ENCODE data around the gene GABARAP.

The GABARAP gene

DNA sequence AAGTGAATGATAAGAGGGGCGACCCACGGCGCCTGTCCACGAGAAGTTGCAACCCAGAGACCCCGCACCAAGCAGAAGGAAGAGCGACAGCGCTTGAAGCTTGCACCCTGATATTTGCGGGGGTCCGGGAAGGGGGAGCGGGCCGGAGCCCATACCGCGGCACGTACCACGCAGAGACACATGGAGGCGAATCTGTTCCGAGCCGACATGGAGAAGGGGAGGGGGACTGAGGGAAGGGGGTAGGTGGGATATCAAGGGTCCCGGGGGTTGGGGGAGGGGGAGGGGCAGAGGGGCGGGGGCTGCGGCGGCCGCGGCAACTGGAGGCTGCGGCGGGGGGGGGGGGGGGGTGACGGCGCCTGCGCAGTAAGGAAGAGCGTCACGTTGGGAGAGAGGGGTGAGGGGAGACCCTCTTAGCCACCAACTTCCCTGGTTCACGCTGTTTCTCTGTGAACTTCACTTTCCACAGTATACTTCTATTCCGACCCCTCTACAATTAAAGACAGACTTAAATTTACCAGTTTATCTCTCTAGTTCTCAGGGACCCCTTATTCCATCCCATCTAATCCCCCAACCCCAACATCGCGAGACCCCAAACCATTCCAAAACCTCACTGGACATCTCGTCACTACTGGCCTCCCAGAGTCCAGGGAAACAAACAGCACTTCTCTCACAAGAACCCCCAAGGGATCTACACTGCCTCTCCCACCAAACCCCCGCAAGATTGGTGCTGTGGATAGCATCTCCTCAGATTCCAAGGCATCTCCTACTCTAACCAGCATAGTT is 30.6 kb downstream of the GABARAP start:
- TF ChIP-seq, protein P1, sequence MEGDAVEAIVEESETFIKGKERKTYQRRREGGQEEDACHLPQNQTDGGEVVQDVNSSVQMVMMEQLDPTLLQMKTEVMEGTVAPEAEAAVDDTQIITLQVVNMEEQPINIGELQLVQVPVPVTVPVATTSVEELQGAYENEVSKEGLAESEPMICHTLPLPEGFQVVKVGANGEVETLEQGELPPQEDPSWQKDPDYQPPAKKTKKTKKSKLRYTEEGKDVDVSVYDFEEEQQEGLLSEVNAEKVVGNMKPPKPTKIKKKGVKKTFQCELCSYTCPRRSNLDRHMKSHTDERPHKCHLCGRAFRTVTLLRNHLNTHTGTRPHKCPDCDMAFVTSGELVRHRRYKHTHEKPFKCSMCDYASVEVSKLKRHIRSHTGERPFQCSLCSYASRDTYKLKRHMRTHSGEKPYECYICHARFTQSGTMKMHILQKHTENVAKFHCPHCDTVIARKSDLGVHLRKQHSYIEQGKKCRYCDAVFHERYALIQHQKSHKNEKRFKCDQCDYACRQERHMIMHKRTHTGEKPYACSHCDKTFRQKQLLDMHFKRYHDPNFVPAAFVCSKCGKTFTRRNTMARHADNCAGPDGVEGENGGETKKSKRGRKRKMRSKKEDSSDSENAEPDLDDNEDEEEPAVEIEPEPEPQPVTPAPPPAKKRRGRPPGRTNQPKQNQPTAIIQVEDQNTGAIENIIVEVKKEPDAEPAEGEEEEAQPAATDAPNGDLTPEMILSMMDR (IDR thresholded peaks at IDR 0.05; ENCODE audit: insufficient read depth, low read depth, low read length, missing control alignments), result no peak
- H3K4me3 ChIP-seq (ENCODE audit: low read depth, low read length), result no peak overlapping the region
- DNase-seq (ENCODE audit: low read depth), result no peak

DNA sequence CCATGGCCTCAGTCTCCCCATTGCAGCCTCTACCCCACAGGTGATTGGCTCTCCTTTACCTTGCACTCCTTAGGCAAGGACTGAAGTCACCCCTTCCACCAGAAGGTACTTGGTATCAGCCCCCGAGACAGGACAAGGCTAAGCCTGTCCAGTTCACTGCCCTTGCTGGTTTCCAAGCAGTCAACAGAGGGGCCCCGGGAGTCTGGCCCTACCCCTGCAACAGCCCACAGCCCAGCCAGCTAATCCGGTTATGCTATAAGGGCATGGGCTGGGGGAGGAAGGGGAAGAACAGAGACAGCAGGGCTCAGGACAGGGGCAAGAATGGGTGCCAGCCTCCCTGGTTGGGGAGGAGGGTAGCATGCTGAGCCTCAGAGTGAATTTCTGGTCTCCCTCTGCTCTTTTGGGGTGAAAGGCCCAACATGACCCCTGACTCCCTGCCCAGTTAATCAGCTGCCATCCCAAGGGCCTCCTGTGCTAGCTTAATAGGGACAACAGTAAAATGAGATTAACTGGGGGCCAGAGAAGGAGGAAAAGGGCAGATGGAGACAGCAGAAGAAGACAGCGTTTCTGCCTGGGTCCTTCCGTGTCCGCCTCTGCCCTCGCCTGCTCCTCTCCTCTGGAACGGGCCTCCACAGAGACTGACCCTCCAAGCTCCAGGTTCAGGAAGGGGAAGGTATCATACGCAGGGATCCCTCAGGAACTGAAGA is 33.3 kb downstream of the GABARAP start:
- H3K4me3 ChIP-seq (ENCODE audit: low read depth, low read length), result no peak overlapping the region
- TF ChIP-seq, protein P1 (IDR thresholded peaks at IDR 0.05; ENCODE audit: insufficient read depth, low read depth, low read length, missing control alignments), result no peak
- no peak for DNase-seq (ENCODE audit: low read depth)

DNA sequence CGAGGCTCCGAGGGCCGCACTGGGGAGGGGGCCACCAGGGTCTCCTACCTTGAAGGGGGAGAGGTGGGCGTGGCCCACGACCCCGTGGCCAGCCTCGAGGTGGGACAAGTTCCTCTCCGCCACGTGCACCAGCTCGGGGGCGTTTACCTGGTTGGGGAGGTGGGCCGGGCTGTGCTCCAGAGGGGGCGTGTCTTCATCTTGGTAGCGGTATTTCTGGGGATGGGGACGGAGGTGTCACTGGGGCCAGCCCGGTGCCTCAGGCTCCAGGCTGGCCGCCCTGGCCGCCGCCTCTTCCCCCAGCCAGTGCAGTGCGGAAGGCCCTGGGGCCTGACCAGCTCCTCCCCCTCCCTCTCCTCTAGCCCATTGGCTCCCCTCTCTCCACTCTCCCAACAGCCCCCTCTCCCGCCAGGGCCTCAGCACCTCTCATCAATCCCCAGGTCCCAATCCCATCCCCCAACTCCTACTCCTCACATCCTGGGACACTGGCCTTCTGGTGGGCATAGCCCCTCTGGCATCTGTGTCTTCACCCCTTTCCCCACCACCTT is 34.1 kb downstream of the GABARAP start:
- TF ChIP-seq, protein P1 (IDR thresholded peaks at IDR 0.05; ENCODE audit: insufficient read depth, low read depth, low read length, missing control alignments), result no peak
- H3K4me3 ChIP-seq (ENCODE audit: low read depth, low read length), result no peak overlapping the region
- no peak for DNase-seq (ENCODE audit: low read depth)

DNA sequence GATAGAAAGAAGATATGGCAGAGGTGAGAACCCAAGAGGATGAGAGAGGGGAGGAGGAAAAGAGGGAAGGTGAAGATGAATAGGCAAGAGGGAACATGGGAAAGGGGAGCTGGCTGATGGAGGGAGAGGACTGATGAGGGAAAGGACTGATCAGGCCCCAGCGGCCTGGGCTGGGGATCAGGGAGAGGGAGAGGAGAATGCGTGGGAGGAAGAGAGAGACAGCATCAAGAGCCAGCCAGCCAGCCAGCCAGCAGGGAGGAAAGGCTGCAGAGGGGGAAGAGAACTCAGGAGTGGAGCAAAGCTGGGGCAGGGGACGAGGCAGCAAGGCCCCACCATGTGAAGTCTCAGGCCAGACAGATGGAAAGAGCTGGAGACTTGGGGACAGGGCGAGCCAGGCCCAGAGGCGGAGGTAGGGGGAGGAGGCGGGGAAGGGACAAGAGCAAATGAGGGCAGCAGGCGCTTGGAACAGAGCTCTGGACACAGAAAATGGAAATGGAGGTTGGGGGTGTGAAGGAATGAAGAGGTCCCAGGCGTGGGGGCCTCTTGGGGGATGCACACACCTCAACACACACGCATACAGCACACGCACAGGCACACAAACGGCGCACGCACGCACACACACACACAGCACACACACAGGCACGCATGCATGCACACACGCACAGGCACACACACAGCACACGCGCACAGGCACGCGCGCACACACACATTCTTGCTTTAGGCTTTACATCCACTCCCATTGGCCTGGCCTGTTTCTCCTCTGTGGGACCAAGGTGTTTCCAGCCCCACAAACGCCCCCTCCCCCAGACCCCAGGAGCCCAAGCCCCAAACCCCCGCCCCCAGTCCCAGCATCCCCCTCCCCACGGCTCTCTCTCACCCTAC is 34.9 kb downstream of the GABARAP start:
- DNase-seq (ENCODE audit: low read depth), result no peak
- H3K4me3 ChIP-seq (ENCODE audit: low read depth, low read length), result no peak overlapping the region
- TF ChIP-seq, protein P1 (IDR thresholded peaks at IDR 0.05; ENCODE audit: insufficient read depth, low read depth, low read length, missing control alignments), result no peak

DNA sequence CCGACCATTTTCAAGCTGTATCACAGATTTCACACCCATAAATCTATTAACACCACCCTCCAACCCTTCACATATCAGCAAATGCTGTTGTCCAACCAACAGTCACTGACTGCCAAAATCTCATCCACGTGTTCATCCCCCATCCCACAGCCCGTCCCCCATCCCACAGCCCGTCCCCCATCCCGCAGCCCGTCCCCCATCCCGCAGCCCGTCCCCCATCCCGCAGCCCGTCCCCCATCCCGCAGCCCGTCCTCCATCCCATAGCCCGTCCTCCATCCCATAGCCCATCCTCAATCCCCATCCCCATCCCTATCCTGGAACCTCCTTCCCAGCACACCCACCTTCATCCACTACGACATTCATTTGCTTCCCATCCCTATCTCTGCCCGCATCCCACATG is 36.7 kb downstream of the GABARAP start:
- DNase-seq (ENCODE audit: low read depth), result no peak
- TF ChIP-seq, protein P1 (IDR thresholded peaks at IDR 0.05; ENCODE audit: insufficient read depth, low read depth, low read length, missing control alignments), result no peak
- peak overlapping the region; percentile 41 for H3K4me3 ChIP-seq (ENCODE audit: low read depth, low read length)

DNA sequence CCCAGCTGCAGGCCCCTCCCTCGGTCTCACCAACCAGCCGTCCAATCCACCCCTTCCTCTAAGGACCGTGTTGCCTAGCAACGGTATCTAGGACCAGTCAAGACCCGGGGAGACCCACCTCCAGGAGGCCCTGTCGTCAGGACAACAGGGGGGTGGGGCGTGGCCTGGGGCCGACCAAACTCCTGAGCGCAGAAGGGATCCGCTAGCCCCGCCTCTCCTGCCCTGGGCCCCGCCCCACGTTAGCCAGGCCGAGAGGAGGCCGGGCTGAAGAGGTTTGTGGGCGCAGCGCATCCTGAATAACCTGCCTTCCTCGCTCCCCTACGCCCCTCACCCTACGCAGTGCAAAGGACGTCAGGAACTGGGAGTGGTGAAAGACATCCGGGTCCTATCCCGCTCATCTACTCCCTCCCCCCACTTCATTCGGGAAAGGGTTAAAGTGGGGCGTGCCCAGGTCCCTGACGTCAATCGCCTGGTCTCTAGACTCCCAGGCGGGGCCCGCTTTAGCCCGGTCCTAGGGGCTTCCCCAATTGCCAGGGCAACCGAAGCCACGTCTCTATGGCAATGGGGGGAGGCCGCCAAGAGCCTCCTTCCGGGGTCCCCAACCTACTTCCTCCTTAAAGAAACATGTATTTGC is 37.3 kb downstream of the GABARAP start:
- peak; percentile 92 for DNase-seq (ENCODE audit: low read depth)
- TF ChIP-seq, protein P1 (IDR thresholded peaks at IDR 0.05; ENCODE audit: insufficient read depth, low read depth, low read length, missing control alignments), result no peak
- H3K4me3 ChIP-seq (ENCODE audit: low read depth, low read length), result peak overlapping the region; percentile 41
